Thoracic aorta (tissue), 2 donors: ENCODE measurements around the gene IGDCC3. TPM values are rescaled to one million over a fixed set of nuclear protein-coding genes. Genes with fewer than 3 reads are reported as not detected.

Experiments used
- ATAC-seq: fragments of 150-250 bp; one replicate; pipeline ENCODE4 v1.8.0; 2017; ENCODE audit warnings: low read depth; ENCODE audit not compliant: insufficient number of reproducible peaks, low FRiP score
- DNase-seq: peaks from one replicate; pipeline ENCODE4 v3.0.0-alpha.2; 2020; ENCODE audit warnings: low spot score
- H3K27ac ChIP-seq, 2 donors: fragments of 200-600 bp; sonication (generic); 1 replicate in 1 of 2; 2 replicates in 1 of 2; pipeline ENCODE4 v1.5.1; 2016; ENCODE audit warnings: mild to moderate bottlenecking in 2 of 2, moderate library complexity in 2 of 2
- H3K27me3 ChIP-seq: fragments of 200-600 bp; sonication (generic); replicated peaks from 2 replicates; pipeline ENCODE4 v1.6.0; 2016; ENCODE audit warnings: mild to moderate bottlenecking; ENCODE audit not compliant: insufficient read depth
- H3K36me3 ChIP-seq: fragments of 200-600 bp; sonication (generic); one replicate; pipeline ENCODE4 v1.5.1; 2016
- H3K4me1 ChIP-seq, 2 donors: fragments of 200-600 bp; sonication (generic); 1 replicate in 1 of 2; 2 replicates in 1 of 2; pipeline versions ENCODE4 v1.5.1 to v1.6.0; 2016; ENCODE audit warnings: low read depth in 2 of 2, mild to moderate bottlenecking in 1 of 2; ENCODE audit not compliant: control insufficient read depth in 1 of 2
- H3K4me3 ChIP-seq: fragments of 200-600 bp; sonication (generic); 2 replicates; pipeline ENCODE4 v1.5.1; 2016; ENCODE audit warnings: mild to moderate bottlenecking
- H3K9me3 ChIP-seq: fragments of 200-600 bp; sonication (generic); 2 replicates; pipeline ENCODE4 v1.5.1; 2016
- total RNA-seq, 2 donors: library from RNA; depleted of rRNA; stranded (reverse); fragments of >200 nt; gene quantifications; one replicate each; pipeline versions ENCODE4 v1.1.0 to v1.2.3, GENCODE V29; 2016
- TF ChIP-seq, protein P1 (sequence below): fragments of 200-600 bp; sonication (generic); IDR thresholded peaks from one replicate; pipeline ENCODE4 v1.5.1; 2019; ENCODE audit warnings: antibody characterized with exemption

Gene IGDCC3
- total RNA-seq, 2 donors from 2014 or later = not detected

- Histone ChIP-seq H3K27ac (no peak overlapping the region), H3K36me3 (no peaks in the 10 kb centered on the region), H3K9me3 (no peaks in the 10 kb centered on the region), H3K4me1 (no peaks in the 10 kb centered on the region), H3K4me3 (no peak overlapping the region), H3K27me3 (no peaks in the 10 kb centered on the region)
- ATAC-seq = no peak
- DNase-seq = no peak
- TF ChIP-seq, protein P1, sequence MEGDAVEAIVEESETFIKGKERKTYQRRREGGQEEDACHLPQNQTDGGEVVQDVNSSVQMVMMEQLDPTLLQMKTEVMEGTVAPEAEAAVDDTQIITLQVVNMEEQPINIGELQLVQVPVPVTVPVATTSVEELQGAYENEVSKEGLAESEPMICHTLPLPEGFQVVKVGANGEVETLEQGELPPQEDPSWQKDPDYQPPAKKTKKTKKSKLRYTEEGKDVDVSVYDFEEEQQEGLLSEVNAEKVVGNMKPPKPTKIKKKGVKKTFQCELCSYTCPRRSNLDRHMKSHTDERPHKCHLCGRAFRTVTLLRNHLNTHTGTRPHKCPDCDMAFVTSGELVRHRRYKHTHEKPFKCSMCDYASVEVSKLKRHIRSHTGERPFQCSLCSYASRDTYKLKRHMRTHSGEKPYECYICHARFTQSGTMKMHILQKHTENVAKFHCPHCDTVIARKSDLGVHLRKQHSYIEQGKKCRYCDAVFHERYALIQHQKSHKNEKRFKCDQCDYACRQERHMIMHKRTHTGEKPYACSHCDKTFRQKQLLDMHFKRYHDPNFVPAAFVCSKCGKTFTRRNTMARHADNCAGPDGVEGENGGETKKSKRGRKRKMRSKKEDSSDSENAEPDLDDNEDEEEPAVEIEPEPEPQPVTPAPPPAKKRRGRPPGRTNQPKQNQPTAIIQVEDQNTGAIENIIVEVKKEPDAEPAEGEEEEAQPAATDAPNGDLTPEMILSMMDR = no peak
Observed at GRCh38 chr15:65335278-65336055, 42.3 kb downstream of the IGDCC3 start.

DNA sequence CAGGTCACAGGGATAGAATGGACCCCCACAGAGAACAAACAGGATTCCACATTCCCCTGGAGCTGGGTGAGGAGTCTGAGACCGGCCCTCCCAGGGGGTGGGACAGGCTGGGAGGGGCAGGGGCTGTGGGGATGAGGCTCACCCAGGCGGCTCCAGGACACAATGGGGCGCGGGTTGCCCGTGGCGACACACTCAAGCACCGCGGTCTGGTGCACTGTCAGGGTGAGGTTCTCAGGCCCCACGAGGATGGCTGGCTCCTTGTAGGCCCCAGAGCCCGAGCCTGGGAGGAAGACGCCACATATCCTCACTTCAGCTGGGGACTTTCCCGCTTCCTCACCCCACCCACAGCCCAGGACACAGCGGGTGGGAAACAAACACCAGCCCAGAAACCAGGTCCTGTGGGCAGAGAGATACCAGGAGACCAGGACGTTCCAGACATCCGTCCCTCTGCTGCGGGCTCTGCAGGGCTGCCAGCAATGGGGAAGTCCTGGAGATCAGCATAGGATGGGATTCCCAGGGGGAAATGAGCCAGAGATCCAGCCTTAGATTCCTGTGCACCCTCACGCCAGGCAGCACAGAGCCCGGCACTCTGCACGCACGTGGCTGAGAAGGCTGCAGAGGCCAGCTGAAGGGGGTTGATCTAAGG, 43.1 kb downstream of the IGDCC3 start:
- DNase-seq (no peak), ATAC-seq (no peak)
- TF ChIP-seq, protein P1 = no peak
- no peaks in the 10 kb centered on the region for H3K9me3 ChIP-seq
- no peaks in the 10 kb centered on the region for H3K27me3 ChIP-seq
- no peak overlapping the region for H3K27ac ChIP-seq
- H3K4me1 ChIP-seq = no peaks in the 10 kb centered on the region
- no peak overlapping the region for H3K4me3 ChIP-seq
- no peaks in the 10 kb centered on the region for H3K36me3 ChIP-seq

DNA sequence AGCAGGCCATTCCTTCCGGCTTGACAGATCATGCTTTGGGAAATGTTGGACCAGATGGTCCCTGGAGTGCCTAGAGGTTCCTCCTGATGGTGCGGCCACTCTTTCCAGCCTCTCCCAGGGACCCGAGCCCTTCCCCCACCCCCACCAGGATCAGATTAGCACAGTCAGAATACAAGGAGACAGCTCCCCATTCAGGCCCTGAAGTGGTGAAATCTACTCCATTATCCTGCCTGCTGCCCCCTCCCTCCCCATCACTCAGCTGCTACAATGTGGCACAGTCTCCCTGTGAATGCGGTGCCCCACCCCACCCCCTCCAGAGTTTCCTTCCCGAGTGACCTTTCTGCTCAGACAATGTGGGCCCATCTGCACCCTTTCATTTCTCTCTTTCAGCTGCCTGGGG, 43.9 kb downstream of the IGDCC3 start:
- ATAC-seq (no peak), DNase-seq (no peak)
- Histone ChIP-seq H3K36me3 (no peaks in the 10 kb centered on the region), H3K9me3 (no peaks in the 10 kb centered on the region), H3K4me1 (no peaks in the 10 kb centered on the region), H3K27ac (no peak overlapping the region), H3K4me3 (no peak overlapping the region), H3K27me3 (no peaks in the 10 kb centered on the region)
- TF ChIP-seq, protein P1 = no peak

DNA sequence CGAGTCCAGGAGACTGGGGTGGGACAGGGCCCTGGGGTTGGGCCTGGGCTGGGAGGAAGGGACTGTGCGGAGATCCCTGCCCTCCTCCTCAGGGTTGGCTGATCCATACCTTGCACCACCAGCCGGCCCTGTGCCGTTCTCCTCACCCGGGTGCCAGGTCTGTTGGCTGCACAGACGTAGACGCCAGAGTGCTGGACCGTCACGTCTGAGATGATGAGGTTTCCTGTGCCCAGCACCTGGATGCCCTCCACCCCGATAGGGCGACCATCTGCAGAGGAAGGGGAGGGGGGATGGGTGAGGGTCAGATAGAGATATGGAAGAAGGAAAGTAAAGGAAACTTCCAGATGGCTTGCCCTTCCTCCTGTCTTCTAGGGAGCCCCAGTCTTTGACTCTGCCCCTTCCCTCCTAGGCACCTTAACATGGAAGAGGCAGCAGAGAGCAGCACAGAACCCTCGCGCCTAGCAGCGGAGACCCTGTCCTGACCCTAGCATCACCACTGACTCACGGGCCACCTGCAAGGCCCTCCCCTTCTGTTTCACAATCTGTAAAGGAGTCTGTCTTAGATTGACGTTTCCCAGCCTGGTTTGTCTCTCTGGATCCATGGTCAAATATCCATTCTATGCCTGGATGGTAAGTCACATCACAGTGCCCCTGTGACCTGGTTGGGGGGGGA, 44.5 kb downstream of the IGDCC3 start:
- Histone ChIP-seq H3K36me3 (no peaks in the 10 kb centered on the region), H3K27me3 (no peaks in the 10 kb centered on the region), H3K4me1 (no peaks in the 10 kb centered on the region), H3K9me3 (no peaks in the 10 kb centered on the region), H3K27ac (no peak overlapping the region), H3K4me3 (no peak overlapping the region)
- ATAC-seq (no peak), DNase-seq (no peak)
- TF ChIP-seq, protein P1 = no peak
